T-helper 2 cell treated with Interferon-gamma antibody and Interleukin-4, amounts not matched to agents 100 ng/mL and 5 ng/mL, for 36 hours (primary cell): ENCODE data around the gene ZNF107. TPM values are rescaled to one million over a fixed set of nuclear protein-coding genes. Genes with fewer than 3 reads are reported as not detected.
"Not testable (repeated sequence)": the region's sequence is repeated elsewhere in the genome, so short reads cannot be mapped to it uniquely, and the experiment has no call there.

Experiments
- intact Hi-C: fragments of 100-400 bp; cut with micrococcal nuclease; formaldehyde crosslinking; loops from one replicate; pipeline ENCODE4 v1.15.1; 2023
- total RNA-seq: library from RNA; stranded (reverse); gene quantifications from 2 replicates; pipeline ENCODE4 v1.2.3, GENCODE V29; 2022

Gene ZNF107
- total RNA-seq, 1 donor from 2014 or later = 18.4 TPM

GRCh38 chr7:64729089-64729848 is 63.3 kb downstream of the ZNF107 start:
- intact Hi-C loops = no loop called here

GRCh38 chr7:64733550-64734240 is 67.8 kb downstream of the ZNF107 start:
- intact Hi-C loops = no loop called here

- intact Hi-C loops = no loop called here
Measured at GRCh38 chr7:64736575-64736974, 70.6 kb downstream of the ZNF107 start.

- intact Hi-C loops = not testable (repeated sequence)
Measured at GRCh38 chr7:64738403-64738802, 72.5 kb downstream of the ZNF107 start.

- intact Hi-C loops = not testable (repeated sequence)
Measured at GRCh38 chr7:64738953-64739352, 73.0 kb downstream of the ZNF107 start.

- intact Hi-C loops = no loop called here
Measured at GRCh38 chr7:64744680-64745079, 78.7 kb downstream of the ZNF107 start.

- intact Hi-C loops = no loop called here
Measured at GRCh38 chr7:64747802-64748201, 81.9 kb downstream of the ZNF107 start.

- intact Hi-C loops = no loop called here
Measured at GRCh38 chr7:64753032-64753431, 87.1 kb downstream of the ZNF107 start.

- intact Hi-C loops = no loop called here
Measured at GRCh38 chr7:64755865-64756264, 89.9 kb downstream of the ZNF107 start.

GRCh38 chr7:64758151-64758550 is 92.2 kb downstream of the ZNF107 start:
- intact Hi-C loops = no loop called here

Other genes starting within 250 kb of the ZNF107 start
- gene ZNF680, start 103.1 kb upstream of the ZNF107 start, total RNA-seq = 8.8 and 11.2 TPM in 2 replicates
- gene ZNF138, start 128.3 kb downstream of the ZNF107 start, total RNA-seq = 8.9 and 10.1 TPM in 2 replicates
- 8.6 and 9.0 TPM in 2 replicates for gene ZNF273, start 237.1 kb downstream of the ZNF107 start, total RNA-seq